MV-4-11 (cell line): ENCODE results near the gene LMTK2.
"Not testable (repeated sequence)": the region's sequence is repeated elsewhere in the genome, so short reads cannot be mapped to it uniquely, and the experiment has no call there.

ENCODE experiments used
- DNase-seq: peaks from one replicate; lab custom pipeline; 2025; lab: John Stamatoyannopoulos, UW

Gene LMTK2

DNA sequence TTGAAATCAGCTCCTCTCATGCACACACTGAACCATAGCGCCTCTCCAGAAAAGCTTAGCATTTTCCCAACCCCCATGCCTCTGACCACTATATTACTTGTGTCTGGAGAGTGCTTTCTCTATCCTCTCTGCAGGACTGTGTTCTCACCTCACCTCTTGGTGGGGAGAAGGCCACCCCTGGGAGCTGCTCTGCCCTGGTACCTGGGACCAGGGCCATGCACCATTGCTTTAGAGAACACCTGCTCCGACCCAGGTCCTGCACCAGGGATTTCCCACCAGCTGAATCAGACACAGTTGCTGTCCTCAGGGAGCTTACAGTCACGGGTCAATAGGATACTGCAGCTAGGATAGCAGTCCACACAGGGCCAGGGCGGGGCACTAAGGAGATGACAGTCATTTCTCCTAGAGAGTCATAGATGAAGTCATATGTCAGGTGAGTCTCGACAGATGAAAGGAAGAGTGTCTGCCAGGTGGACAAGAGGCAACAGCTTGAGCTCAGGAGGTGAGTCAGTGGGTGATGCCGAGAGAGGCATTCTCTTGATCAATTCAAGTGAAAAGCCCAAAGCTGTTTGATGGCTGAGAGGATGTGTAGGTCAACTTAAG, 619 bp upstream of the LMTK2 start:
- no peak for DNase-seq

- DNase-seq, result no peak
Observed at GRCh38 chr7:98107313-98107721, 655 bp downstream of the LMTK2 start.

DNA sequence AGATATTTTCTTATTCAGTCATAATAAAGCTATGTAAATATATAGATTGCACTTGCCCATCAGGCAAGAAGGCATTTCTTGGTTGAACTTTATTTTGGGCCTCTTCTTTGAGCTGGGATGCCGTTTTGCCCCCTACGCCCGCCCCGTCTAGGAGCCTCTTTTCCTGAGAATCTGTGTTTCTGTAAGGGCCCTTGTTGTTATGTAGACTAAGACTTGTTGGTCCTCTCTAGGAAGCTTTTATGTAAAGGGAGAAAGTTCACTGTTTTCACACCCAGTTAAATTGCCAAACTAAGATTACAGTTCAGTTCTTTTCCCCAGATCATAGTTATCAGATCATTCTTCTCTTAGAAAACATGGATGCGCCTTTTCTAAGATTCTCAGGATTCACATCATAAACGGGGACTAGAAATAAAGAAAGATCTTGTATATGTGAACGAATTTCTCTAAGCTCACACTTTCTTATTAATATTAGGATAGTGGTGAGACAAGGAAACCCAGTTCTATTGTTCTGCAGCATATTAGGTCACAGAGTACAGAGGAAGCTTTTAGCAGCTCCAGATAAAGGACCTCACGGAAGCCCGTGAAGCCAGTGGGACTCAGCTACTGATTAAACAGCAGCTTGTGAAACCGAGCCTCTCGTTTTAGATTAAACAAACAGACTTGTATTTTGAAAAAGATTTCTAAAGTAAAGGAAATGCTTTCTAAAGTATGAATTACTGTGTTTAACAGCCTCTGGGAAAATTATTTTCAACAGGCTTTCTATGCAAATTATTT, 3.8 kb downstream of the LMTK2 start:
- DNase-seq, result no peak

GRCh38 chr7:98112077-98112476, 5.4 kb downstream of the LMTK2 start:
- DNase-seq, result no peak

DNA sequence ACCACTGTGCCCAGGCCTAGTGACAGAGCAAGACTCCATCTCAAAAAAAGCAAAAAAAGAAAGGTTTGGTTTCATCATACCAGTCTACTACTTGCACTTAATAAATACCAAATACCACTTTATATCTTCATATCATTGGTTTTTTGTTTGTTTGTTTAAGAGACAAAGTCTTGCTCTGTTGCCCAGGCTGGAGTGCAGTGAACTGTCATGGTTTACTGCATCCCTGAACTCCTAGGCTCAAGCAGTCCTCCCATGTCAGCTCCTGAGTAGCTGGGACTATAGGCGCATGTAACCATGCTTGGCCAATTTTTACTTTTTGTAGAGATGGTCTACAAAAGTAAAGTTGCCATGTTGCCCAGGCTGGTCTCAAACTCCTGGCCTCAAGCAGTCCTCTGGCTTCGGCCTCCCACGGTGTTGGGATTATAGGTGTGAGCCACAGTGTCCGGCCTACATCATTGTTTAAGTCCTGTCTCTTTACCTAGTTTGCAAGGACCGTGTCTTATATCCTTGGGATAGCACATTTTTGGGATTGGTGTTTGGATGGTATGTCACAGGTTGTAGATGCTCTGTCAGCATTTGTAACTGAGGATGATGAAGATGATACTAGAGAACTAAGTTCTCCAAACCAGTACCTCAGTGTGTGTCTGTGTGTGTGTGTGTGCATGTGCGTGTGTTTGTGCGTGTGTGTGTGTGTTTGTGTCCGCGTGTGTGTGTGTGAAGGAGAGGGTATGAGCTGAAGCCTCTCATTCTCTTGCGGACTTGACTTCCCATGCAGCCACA, 9.3 kb downstream of the LMTK2 start:
- no peak for DNase-seq

GRCh38 chr7:98116656-98117461, 10.2 kb downstream of the LMTK2 start:
- no peak for DNase-seq

GRCh38 chr7:98119256-98119918, 12.7 kb downstream of the LMTK2 start:
- DNase-seq, result no peak

DNA sequence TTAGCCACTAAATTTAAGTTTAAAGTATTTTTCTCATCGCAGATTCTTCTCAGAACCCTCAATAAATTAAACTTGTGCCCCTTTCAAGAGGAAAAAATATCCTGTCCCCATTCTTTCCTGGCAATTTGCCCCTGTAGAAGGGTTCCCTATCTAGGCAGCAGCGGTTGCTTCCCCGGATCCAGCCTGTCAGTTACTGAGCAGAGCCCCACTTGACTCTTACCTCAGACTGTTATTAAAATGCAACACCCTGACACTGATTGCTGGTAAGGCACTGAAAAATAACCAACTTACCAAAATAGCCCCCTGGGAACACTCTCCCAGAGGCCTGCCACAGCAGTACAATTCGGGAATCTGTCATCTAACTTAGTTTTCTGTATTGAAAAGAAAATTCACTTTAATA, 13.9 kb downstream of the LMTK2 start:
- no peak for DNase-seq

- DNase-seq, result not testable (repeated sequence)
Observed at GRCh38 chr7:98121388-98121787, 14.7 kb downstream of the LMTK2 start.

DNA sequence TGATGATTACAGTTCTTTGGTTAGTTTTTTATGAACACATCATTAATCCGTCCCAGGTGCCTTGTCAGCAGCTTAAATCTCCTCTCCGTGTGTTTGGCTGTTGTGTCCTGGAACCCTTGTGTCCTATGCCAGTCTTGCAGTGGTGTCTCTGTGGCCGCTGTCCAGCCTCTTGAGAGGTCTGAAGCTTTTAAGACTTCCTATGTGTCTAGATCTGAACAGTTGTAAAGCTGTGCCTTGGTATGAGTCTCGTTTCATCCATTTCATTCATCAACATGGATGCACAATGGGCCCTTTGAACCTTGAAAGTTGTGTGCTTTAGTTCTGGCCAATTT, 16.7 kb downstream of the LMTK2 start:
- DNase-seq, result no peak

GRCh38 chr7:98125759-98126158, 19.1 kb downstream of the LMTK2 start:
- DNase-seq, result peak; percentile 65

DNA sequence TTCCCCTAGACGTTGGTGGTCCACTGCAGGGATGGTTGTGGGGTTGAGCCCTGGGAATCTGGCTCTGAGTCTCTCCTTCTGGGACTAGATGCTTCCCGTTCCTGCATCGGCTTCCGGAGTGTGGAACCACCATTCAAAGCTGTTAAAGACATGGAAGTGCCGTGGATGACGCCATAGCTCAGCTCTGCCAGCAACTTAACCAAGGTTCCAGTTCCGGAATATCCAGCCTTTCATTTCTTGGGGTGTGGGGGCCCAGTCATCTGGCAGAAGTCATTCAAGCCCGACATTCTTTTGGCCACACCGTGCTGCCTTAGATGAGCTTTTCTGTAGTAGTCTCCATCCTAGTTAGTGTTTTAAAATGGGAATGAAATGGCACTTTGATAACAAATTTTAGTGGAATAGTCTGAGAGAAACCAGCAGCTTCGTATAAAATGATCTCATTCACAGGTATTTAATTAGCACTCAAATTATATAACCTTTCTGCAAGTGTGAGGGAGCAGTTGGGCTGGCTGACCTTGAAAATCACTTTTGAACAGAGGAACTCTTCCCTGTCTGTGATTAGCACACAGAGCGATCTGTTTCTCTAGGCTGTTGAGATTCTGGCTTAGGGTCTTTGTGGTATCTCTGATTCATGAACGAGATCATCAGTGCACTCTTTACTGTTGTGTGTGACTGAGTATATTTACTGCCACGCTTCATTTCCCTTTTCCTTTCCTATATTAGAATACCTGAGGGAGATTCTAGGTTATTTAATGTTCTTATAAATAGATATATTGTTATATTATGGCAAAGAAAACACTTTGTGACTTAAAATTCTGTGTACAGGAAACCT, 19.9 kb downstream of the LMTK2 start:
- DNase-seq, result no peak

- DNase-seq, result no peak
Observed at GRCh38 chr7:98128346-98128745, 21.7 kb downstream of the LMTK2 start.

DNA sequence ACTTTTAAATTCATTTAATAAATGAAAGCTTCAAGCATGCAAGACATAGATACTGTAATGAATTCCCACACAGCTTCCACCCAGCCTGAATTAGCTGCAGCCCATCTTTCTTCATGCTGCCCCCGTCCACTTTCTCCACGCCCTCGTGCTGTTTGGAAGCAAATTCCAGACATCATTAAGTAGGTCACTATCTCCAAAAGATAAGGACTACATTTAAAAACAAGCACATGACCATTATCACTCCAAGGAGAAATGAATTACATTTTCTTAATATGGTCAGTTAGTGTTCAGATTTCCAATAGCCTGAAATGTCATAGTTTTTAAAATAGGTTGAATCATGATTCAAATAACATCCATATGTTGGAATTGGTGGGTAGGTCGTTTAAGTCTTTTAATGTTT, 24.3 kb downstream of the LMTK2 start:
- DNase-seq, result no peak

DNA sequence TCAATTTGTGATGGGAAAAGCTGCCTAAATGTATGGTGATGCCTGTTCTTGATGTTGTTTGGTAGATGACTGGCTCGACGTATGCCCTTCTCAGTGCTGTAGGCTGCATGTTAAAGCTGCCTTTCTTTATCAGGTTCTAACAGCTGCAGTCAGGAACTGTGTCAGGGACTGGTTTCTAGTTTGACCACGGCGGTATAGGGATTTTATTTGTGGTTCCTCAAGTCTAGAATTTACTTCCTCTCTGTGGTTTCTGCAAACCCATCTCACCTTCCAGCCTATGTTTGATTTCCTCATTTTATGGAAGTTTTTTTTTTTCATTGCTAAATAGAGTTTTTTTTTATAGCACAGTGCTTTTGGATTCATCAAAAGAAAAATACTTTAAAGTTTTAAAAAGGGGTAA, 26.5 kb downstream of the LMTK2 start:
- DNase-seq, result peak; percentile 98

- no peak for DNase-seq
Observed at GRCh38 chr7:98133621-98134303, 27.1 kb downstream of the LMTK2 start.

DNA sequence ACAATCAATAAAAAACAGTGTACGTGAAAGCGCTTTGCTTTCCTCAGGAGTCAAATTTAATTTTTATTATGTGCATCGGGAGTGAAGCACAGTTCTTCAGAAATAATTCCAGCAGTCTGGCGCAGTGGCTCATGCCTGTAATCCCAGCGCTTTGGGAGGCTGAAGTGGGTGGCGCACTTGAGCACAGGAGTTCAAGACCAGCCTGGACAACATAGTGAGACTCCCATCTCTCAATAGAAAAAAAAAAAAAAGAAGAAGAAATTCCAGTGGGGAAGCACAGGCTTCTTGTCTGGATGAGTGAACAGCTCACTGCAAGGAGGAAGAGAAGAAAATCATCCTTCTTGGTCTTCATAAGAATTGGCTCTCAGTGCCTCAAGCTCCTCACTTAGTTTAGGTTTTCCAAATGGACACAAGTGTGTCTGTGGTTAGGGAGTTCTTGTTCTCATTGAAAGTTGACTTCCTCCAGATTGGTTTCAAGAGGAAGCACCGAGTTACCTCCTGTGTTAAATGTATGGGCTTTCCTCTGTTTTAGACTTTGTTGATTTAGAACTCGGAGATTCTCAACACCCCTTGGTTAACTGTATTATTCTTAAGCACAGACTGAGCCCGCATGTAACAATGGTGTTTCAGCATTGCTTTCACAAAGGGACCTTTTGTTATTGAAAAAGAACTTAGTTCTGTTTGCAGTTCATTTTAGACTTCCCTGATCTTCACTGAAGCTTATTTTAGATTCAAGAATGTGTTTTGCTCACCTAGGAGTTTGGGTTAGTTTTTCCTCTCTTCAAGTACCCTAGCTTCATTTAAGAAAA, 28.0 kb downstream of the LMTK2 start:
- DNase-seq, result peak; percentile 43

- no peak for DNase-seq
Observed at GRCh38 chr7:98135984-98136383, 29.3 kb downstream of the LMTK2 start.

- no peak for DNase-seq
Observed at GRCh38 chr7:98136423-98136822, 29.8 kb downstream of the LMTK2 start.
